CD8-positive, alpha-beta memory T cell (primary cell): ENCODE results near the gene INO80C. TPM values are rescaled to one million over a fixed set of nuclear protein-coding genes. Genes with fewer than 3 reads are reported as not detected.
A peak's percentile ranks its signal among the peaks of the same experiment; 100 is the strongest.

Experiments
- CTCF ChIA-PET: fragments of 350-600 bp; sonication (Branson Sonifier 250); formaldehyde crosslinking; loops from one replicate; lab custom pipeline; 2021; ENCODE audit warnings: antibody characterized with exemption; lab: Charles Lee
- POLR2A ChIA-PET: fragments of 350-600 bp; sonication (Branson Sonifier 250); formaldehyde crosslinking; loops from one replicate; lab custom pipeline; 2021; ENCODE audit warnings: antibody characterized with exemption; lab: Charles Lee
- DNase-seq, 5 donors: peaks; one replicate each; pipeline versions ENCODE4 v3.0.0 to v3.0.0-alpha.2; 2020 to 2022; ENCODE audit warnings: mixed read lengths in 1 of 5
- H3K27ac ChIP-seq: one replicate; pipeline ENCODE4 v1.7.0; 2013; ENCODE audit warnings: low read depth, mild to moderate bottlenecking, low read length, moderate library complexity
- H3K27me3 ChIP-seq: 2 replicates; pipeline ENCODE4 v1.7.0; 2013; ENCODE audit warnings: low read length, mild to moderate bottlenecking; ENCODE audit not compliant: insufficient read depth, poor library complexity, severe bottlenecking
- H3K36me3 ChIP-seq: 2 replicates; pipeline ENCODE4 v1.7.0; 2013; ENCODE audit warnings: mild to moderate bottlenecking, low read length, moderate library complexity; ENCODE audit not compliant: insufficient read depth
- H3K4me1 ChIP-seq: 2 replicates; pipeline ENCODE4 v1.7.0; 2013; ENCODE audit warnings: mild to moderate bottlenecking, low read length, moderate library complexity; ENCODE audit not compliant: insufficient read depth
- H3K4me3 ChIP-seq: 2 replicates; pipeline ENCODE4 v1.7.0; 2013; ENCODE audit warnings: mild to moderate bottlenecking, low read length
- H3K9me3 ChIP-seq: 2 replicates; pipeline ENCODE4 v1.7.0; 2013; ENCODE audit warnings: mild to moderate bottlenecking, low read length
- H3K27ac Mint-ChIP-seq, 8 donors: one replicate each; pipeline ENCODE4 v1.8.0; 2020 to 2021; ENCODE audit warnings: mixed read lengths in 8 of 8, mild to moderate bottlenecking in 6 of 8, inconsistent platforms in 3 of 8, moderate library complexity in 3 of 8
- H3K27me3 Mint-ChIP-seq, 2 donors: one replicate each; pipeline ENCODE4 v1.8.0; 2020 to 2021; ENCODE audit warnings: mixed read lengths in 2 of 2, mild to moderate bottlenecking in 1 of 2, moderate library complexity in 1 of 2
- H3K36me3 Mint-ChIP-seq, 3 donors: one replicate each; pipeline ENCODE4 v1.8.0; 2020 to 2021; ENCODE audit warnings: mixed read lengths in 3 of 3, inconsistent platforms in 1 of 3, mild to moderate bottlenecking in 1 of 3
- H3K4me1 Mint-ChIP-seq, 3 donors: one replicate each; pipeline ENCODE4 v1.8.0; 2020 to 2021; ENCODE audit warnings: mixed read lengths in 3 of 3, inconsistent platforms in 1 of 3, mild to moderate bottlenecking in 1 of 3
- H3K4me3 Mint-ChIP-seq, 7 donors: one replicate each; pipeline ENCODE4 v1.8.0; 2020 to 2021; ENCODE audit warnings: mixed read lengths in 7 of 7, mild to moderate bottlenecking in 6 of 7, moderate library complexity in 4 of 7, inconsistent platforms in 2 of 7
- H3K9me3 Mint-ChIP-seq, 5 donors: one replicate each; pipeline ENCODE4 v1.8.0; 2020 to 2022; ENCODE audit warnings: mixed read lengths in 5 of 5, mild to moderate bottlenecking in 3 of 5, moderate library complexity in 2 of 5, inconsistent platforms in 1 of 5
- polyA plus RNA-seq: library from polyadenylated mRNA; unstranded; fragments of 300-500 nt; fragmentation: Illumina TruSeq; gene quantifications from one replicate; pipeline ENCODE4 v1.2.3, GENCODE V29; 2021
- total RNA-seq, 2 experiments: library from RNA; stranded (reverse); gene quantifications; one replicate each; pipeline ENCODE4 v1.2.3, GENCODE V29; 2021

Gene INO80C
- total and polyA plus RNA-seq, 3 experiments from 2014 or later, result 16.6 to 28.5 (median 27.0) TPM

GRCh38 chr18:35510076-35510651, 12.4 kb upstream of the INO80C start:
- no peak overlapping the region for H3K4me3 Mint-ChIP-seq
- H3K27me3 ChIP-seq, result no peaks in the 10 kb centered on the region
- no peaks in the 10 kb centered on the region for H3K9me3 ChIP-seq
- H3K4me3 ChIP-seq, result no peak overlapping the region
- DNase-seq, result no peak
- no peaks in the 10 kb centered on the region for H3K4me1 ChIP-seq
- no peaks in the 10 kb centered on the region for H3K4me1 Mint-ChIP-seq
- ChIA-PET POLR2A (no interaction called here), CTCF (no interaction called here)
- H3K36me3 Mint-ChIP-seq, result no peaks in the 10 kb centered on the region
- H3K27ac ChIP-seq, result no peak overlapping the region
- H3K36me3 ChIP-seq, result no peaks in the 10 kb centered on the region
- peak overlapping the region in 1 of 8 donors; percentile 21 for H3K27ac Mint-ChIP-seq
- H3K27me3 Mint-ChIP-seq, result peaks cover 3% of the 10 kb centered on the region in 2 donors
- no peaks in the 10 kb centered on the region for H3K9me3 Mint-ChIP-seq

- H3K9me3 Mint-ChIP-seq, result no peaks in the 10 kb centered on the region
- POLR2A ChIA-PET, result no interaction called here
- no peaks in the 10 kb centered on the region for H3K27me3 ChIP-seq
These were observed 11.1 kb upstream of the INO80C start for GRCh38 chr18:35508746-35509338.

GRCh38 chr18:35508030-35508429, 10.3 kb upstream of the INO80C start:
- no peaks in the 10 kb centered on the region for H3K27me3 ChIP-seq
- ChIA-PET POLR2A (interaction anchor here (0.5 kb wide), 1 partner anchor 14 kb away, joined by 3 read pairs; no protein-coding TSS in a partner anchor), CTCF (no interaction called here)
- no peak overlapping the region for H3K27ac Mint-ChIP-seq
- no peak for DNase-seq
- H3K27me3 Mint-ChIP-seq, result peaks cover 3% of the 10 kb centered on the region in 2 donors
- H3K4me1 ChIP-seq, result no peaks in the 10 kb centered on the region
- H3K9me3 ChIP-seq, result no peaks in the 10 kb centered on the region
- no peak overlapping the region for H3K4me3 ChIP-seq
- no peak overlapping the region for H3K4me3 Mint-ChIP-seq
- no peak overlapping the region for H3K27ac ChIP-seq
- H3K36me3 ChIP-seq, result no peaks in the 10 kb centered on the region
- H3K36me3 Mint-ChIP-seq, result no peaks in the 10 kb centered on the region
- H3K9me3 Mint-ChIP-seq, result no peaks in the 10 kb centered on the region
- no peaks in the 10 kb centered on the region for H3K4me1 Mint-ChIP-seq

More at GRCh38 chr18:35508746-35509338, 11.1 kb upstream of the INO80C start:
- no peaks in the 10 kb centered on the region for H3K36me3 Mint-ChIP-seq
- no peaks in the 10 kb centered on the region for H3K9me3 ChIP-seq
- H3K4me3 Mint-ChIP-seq, result no peak overlapping the region
- no peaks in the 10 kb centered on the region for H3K36me3 ChIP-seq
- H3K4me1 ChIP-seq, result no peaks in the 10 kb centered on the region
- H3K27me3 Mint-ChIP-seq, result peaks cover 3% of the 10 kb centered on the region in 2 donors
- no peaks in the 10 kb centered on the region for H3K4me1 Mint-ChIP-seq
- CTCF ChIA-PET, result no interaction called here
- H3K27ac ChIP-seq, result no peak overlapping the region
- DNase-seq, result no peak
- no peak overlapping the region for H3K4me3 ChIP-seq
- no peak overlapping the region for H3K27ac Mint-ChIP-seq

DNA sequence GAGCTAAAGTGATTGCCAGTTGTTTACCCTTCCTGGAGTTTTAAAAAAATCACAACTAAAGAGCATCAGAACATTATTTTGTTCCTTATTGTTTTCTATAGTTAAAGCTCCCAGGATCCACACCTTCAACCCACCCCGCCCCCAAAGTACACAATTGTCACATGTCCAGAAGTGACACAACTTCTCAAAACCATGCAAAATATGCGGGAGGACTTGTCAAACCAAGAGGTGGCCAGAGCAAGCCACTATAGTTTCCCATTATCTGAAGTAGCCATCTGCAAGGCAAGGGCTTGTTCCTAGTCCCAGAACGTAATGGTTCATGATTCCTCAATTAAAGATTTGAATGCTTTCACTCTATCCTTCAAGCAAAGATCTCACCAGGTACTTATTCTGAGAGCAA, 9.9 kb upstream of the INO80C start:
- H3K27me3 ChIP-seq, result no peaks in the 10 kb centered on the region
- Mint-ChIP-seq H3K9me3 (no peaks in the 10 kb centered on the region), H3K4me3 (no peak overlapping the region), H3K4me1 (no peaks in the 10 kb centered on the region), H3K27me3 (peaks cover 3% of the 10 kb centered on the region in 2 donors), H3K27ac (no peak overlapping the region), H3K36me3 (no peaks in the 10 kb centered on the region)
- POLR2A ChIA-PET, result no interaction called here
- no peak for DNase-seq
- H3K36me3 ChIP-seq, result no peaks in the 10 kb centered on the region
- CTCF ChIA-PET, result no interaction called here
- no peaks in the 10 kb centered on the region for H3K9me3 ChIP-seq
- H3K4me3 ChIP-seq, result no peak overlapping the region
- no peak overlapping the region for H3K27ac ChIP-seq
- no peaks in the 10 kb centered on the region for H3K4me1 ChIP-seq

GRCh38 chr18:35507192-35507591, 9.4 kb upstream of the INO80C start:
- Mint-ChIP-seq H3K4me1 (no peaks in the 10 kb centered on the region), H3K27ac (no peak overlapping the region), H3K36me3 (no peaks in the 10 kb centered on the region), H3K9me3 (no peaks in the 10 kb centered on the region), H3K27me3 (peaks cover 3% of the 10 kb centered on the region in 2 donors), H3K4me3 (no peak overlapping the region)
- Histone ChIP-seq H3K27ac (no peak overlapping the region), H3K4me3 (no peak overlapping the region), H3K9me3 (no peaks in the 10 kb centered on the region), H3K36me3 (no peaks in the 10 kb centered on the region), H3K4me1 (no peaks in the 10 kb centered on the region), H3K27me3 (no peaks in the 10 kb centered on the region)
- CTCF ChIA-PET, result no interaction called here
- no peak for DNase-seq
- POLR2A ChIA-PET, result no interaction called here

DNA sequence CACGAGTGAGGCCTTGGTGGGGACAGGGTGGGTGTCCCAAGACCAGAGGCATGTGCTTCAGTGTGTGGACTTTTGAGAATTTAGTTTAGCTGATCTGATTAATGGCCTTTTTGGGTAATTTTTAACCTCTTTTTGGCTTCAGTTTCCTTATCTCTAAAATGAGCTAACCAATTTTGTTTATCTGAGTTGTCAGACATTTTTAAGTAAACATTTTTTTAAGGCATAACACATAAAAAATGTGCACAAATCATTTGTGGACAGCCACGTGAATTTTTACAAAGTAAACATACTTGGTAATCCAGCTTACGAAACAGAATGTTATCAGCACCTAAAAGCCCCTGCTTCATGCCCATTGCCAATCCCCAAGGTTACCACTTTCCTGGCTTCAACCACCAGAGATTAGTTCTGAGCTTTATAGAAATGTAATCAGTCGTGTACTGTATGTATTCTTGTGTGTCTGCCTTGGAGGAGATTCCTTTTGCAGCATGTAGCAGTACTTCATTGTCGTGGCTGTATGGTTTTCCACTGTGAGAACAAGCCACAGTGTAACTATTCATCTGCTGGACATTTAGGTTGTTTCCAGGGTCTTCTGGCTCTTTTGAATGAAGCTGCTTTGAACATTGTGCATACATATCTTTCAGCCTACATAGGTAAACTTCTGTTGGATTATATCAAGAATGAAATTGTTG, 8.4 kb upstream of the INO80C start:
- Mint-ChIP-seq H3K9me3 (no peaks in the 10 kb centered on the region), H3K36me3 (no peaks in the 10 kb centered on the region), H3K27me3 (peaks cover 1 to 3% of the 10 kb centered on the region in 2 donors), H3K4me1 (no peaks in the 10 kb centered on the region), H3K4me3 (no peak overlapping the region), H3K27ac (no peak overlapping the region)
- Histone ChIP-seq H3K36me3 (no peaks in the 10 kb centered on the region), H3K27ac (no peak overlapping the region), H3K9me3 (no peaks in the 10 kb centered on the region), H3K27me3 (no peaks in the 10 kb centered on the region), H3K4me3 (no peak overlapping the region), H3K4me1 (no peaks in the 10 kb centered on the region)
- ChIA-PET POLR2A (no interaction called here), CTCF (interaction anchor here (0.6 kb wide), 1 partner anchor 17 kb away, joined by 3 read pairs; no protein-coding TSS in a partner anchor)
- no peak for DNase-seq

DNA sequence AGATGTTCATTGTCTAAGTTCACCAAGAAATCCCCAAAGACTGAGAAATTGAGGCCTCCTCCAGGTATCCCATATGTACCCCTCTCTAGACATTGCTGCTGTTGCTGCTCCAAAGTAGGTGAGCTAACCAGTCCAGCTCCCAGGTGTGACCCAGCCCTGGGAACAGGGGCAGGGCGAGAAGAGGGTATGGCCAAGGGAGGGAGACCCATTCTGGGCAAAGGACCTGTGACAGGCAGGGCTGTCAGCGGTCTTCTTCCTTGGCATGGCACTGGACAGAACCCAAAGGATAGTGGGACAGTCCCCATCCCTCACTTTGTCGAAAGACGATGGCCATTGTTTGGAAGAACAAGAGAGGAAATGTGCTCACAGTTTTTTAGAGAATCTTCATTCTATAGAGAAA, 7.2 kb upstream of the INO80C start:
- H3K9me3 ChIP-seq, result no peaks in the 10 kb centered on the region
- no peak for DNase-seq
- Mint-ChIP-seq H3K9me3 (no peaks in the 10 kb centered on the region), H3K27me3 (peaks cover 0 to under 1% of the 10 kb centered on the region in 2 donors), H3K4me1 (no peaks in the 10 kb centered on the region), H3K36me3 (no peaks in the 10 kb centered on the region), H3K27ac (no peak overlapping the region), H3K4me3 (no peak overlapping the region)
- no peak overlapping the region for H3K27ac ChIP-seq
- no peaks in the 10 kb centered on the region for H3K27me3 ChIP-seq
- ChIA-PET POLR2A (no interaction called here), CTCF (no interaction called here)
- no peaks in the 10 kb centered on the region for H3K36me3 ChIP-seq
- no peaks in the 10 kb centered on the region for H3K4me1 ChIP-seq
- no peak overlapping the region for H3K4me3 ChIP-seq

- Mint-ChIP-seq H3K4me3 (no peak overlapping the region), H3K27ac (peak overlapping the region in 2 of 8 donors; percentile 65 to 78), H3K27me3 (peaks cover 0 to 2% of the 10 kb centered on the region in 2 donors), H3K9me3 (no peaks in the 10 kb centered on the region), H3K36me3 (peaks cover 0 to 4% (median 0%) of the 10 kb centered on the region in 3 donors), H3K4me1 (peaks cover 8 to 15% (median 14%) of the 10 kb centered on the region in 3 donors)
- Histone ChIP-seq H3K4me3 (no peak overlapping the region), H3K4me1 (peaks cover 6% of the 10 kb centered on the region), H3K9me3 (no peaks in the 10 kb centered on the region), H3K27me3 (no peaks in the 10 kb centered on the region), H3K27ac (no peak overlapping the region), H3K36me3 (no peaks in the 10 kb centered on the region)
- DNase-seq, result no peak
- POLR2A ChIA-PET, result interaction anchor here (0.6 kb wide), 1 partner anchor 64 kb away, joined by 3 read pairs; no protein-coding TSS in a partner anchor
- CTCF ChIA-PET, result no interaction called here
These were observed 4.3 kb upstream of the INO80C start for GRCh38 chr18:35502052-35502451.
